Measurements from ENCODE around the gene VEPH1. TPM values are rescaled to one million over a fixed set of nuclear protein-coding genes. Genes with fewer than 3 reads are reported as not detected.

The VEPH1 gene
- total RNA-seq, 4 donors from 2014 or later: 0.59 to 4.7 (median 2.7) TPM

- intact Hi-C loops (cut with DNase I; ENCODE audit: low total_unique reads): no loop called here
- DNase-seq (ENCODE audit: low spot score in 2 of 2): no peak
- no peak overlapping the region for H3K4me3 ChIP-seq (ENCODE audit: low read depth, poor library complexity, severe bottlenecking)
- TF ChIP-seq POLR2A (IDR thresholded peaks at IDR 0.05): no peak
- no peak for TF ChIP-seq CTCF (IDR thresholded peaks at IDR 0.05)
- 73 to 83% methylated on average over 7 of the region's 7 CpGs for WGBS, 2 donors
These were observed 167.8 kb downstream of the VEPH1 start for GRCh38 chr3:157335233-157336076.

GRCh38 chr3:157333551-157333991, 169.6 kb downstream of the VEPH1 start:
- WGBS, 2 donors: 44 to 60% methylated on average over 2 of the region's 2 CpGs
- intact Hi-C loops (cut with DNase I; ENCODE audit: low total_unique reads): no loop called here
- TF ChIP-seq CTCF (IDR thresholded peaks at IDR 0.05): no peak
- no peak for TF ChIP-seq POLR2A (IDR thresholded peaks at IDR 0.05)
- no peak overlapping the region for H3K4me3 ChIP-seq (ENCODE audit: low read depth, poor library complexity, severe bottlenecking)
- DNase-seq (ENCODE audit: low spot score in 2 of 2): no peak

GRCh38 chr3:157330206-157330605, 173.0 kb downstream of the VEPH1 start:
- 86 to 100% methylated on average over 1 of the region's 1 CpG for WGBS, 2 donors
- DNase-seq (ENCODE audit: low spot score in 2 of 2): no peak
- intact Hi-C loops (cut with DNase I; ENCODE audit: low total_unique reads): no loop called here
- no peak for TF ChIP-seq CTCF (IDR thresholded peaks at IDR 0.05)
- no peak for TF ChIP-seq POLR2A (IDR thresholded peaks at IDR 0.05)
- H3K4me3 ChIP-seq (ENCODE audit: low read depth, poor library complexity, severe bottlenecking): no peak overlapping the region

DNA sequence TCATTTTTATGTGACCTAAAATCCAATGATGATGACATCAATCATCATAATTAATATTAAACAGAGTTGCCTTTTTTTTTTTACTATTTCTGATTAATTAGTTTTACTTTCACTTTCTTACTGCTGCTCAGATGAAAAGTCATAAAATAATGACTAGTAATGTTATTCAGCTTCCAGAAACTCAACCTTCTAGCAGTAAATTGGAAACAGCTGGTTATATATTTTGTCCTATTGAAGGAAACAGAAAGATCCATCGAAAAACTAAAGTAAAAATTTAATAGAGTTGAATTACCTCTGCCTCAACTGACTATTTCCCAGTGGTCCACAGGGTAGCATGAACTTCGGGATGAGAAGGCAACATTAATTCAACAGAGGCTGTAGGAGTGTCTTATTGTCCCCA, 173.7 kb downstream of the VEPH1 start:
- no peak for DNase-seq (ENCODE audit: low spot score in 2 of 2)
- no peak overlapping the region for H3K4me3 ChIP-seq (ENCODE audit: low read depth, poor library complexity, severe bottlenecking)
- intact Hi-C loops (cut with DNase I; ENCODE audit: low total_unique reads): no loop called here
- TF ChIP-seq POLR2A (IDR thresholded peaks at IDR 0.05): no peak
- TF ChIP-seq CTCF (IDR thresholded peaks at IDR 0.05): no peak
- WGBS, 2 donors: 58 to 65% methylated on average over 2 of the region's 2 CpGs

GRCh38 chr3:157327837-157328236, 175.4 kb downstream of the VEPH1 start:
- no peak for TF ChIP-seq POLR2A (IDR thresholded peaks at IDR 0.05)
- no peak for TF ChIP-seq CTCF (IDR thresholded peaks at IDR 0.05)
- intact Hi-C loops (cut with DNase I; ENCODE audit: low total_unique reads): no loop called here
- DNase-seq (ENCODE audit: low spot score in 2 of 2): no peak
- no peak overlapping the region for H3K4me3 ChIP-seq (ENCODE audit: low read depth, poor library complexity, severe bottlenecking)
- 93 to 94% methylated on average over 3 of the region's 3 CpGs for WGBS, 2 donors

Measured in lower leg skin (tissue), 4 donors.